Activated naive CD4-positive, alpha-beta T cell (primary cell): ENCODE measurements around the gene DIDO1.
A peak's percentile ranks its signal among the peaks of the same experiment; 100 is the strongest.
"Not testable (repeated sequence)": the region's sequence is repeated elsewhere in the genome, so short reads cannot be mapped to it uniquely, and the experiment has no call there.

Source experiments
- DNase-seq, 4 experiments: peaks; one replicate each; lab custom pipeline; 2025; lab: John Stamatoyannopoulos, UW

Gene DIDO1

DNA sequence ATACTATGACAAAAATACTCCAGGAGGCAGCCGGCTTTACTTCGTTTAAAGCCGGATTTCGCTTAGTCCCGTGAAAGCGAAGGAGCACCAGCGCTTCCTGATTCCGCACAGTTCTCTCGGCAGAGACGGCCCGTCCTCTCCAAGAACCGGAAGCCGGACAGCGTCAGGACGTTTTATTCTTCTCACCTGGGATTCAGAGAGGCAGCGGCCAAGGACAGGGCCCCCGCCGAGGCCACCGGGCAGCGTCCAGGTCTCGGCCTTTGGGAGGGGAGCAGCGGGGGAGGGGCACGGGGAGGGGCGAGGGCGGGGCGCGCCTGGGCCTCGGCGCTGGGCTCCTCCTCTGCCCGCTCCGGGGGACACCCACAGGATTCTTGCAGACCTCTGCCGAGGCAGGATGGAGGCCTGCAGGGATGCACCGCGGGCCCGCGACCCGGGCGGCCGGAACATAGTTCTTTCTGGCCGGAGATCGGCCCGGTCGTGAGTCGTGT, 2.8 kb upstream of the DIDO1 start:
- peak in 1 of 4 experiments; percentile 58 for DNase-seq

DNA sequence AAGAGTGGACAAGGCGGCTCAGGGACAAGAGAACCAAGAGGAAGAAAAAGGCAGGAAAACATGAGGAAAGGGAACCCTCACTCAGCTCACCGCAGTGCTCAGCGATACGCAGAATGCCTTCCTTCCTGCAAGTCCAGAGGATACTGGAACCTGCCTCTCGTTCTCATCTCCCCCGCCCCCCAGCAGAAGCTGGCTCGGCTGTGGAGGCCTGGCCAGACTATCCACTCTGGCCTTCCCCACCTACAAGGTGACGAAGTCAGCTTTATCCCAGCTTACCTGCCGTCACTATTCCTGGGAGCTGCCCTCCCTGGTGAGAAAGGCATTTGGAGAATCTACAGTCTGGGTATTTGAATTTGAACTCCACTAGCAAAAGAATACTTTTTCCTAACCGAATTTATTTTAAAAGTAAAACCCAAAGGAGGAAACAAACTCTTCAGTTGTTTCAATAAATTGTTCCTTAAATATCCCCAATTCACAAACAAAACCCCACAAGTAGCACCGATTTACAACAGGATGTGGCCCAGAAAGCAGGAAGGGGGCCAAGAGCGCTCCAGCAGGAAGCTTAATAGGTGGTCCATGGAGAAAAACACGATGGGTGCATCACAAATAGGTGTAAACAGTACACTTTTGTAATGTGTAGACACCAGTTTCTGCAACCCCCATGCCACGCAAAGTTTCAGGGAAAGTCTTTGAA, 2.1 kb upstream of the DIDO1 start:
- no peak for DNase-seq

- no peak for DNase-seq
These were observed 912 bp upstream of the DIDO1 start for GRCh38 chr20:62927128-62927705.

- peak in 2 of 4 experiments; percentile 25 to 37 for DNase-seq
These were observed 681 bp downstream of the DIDO1 start for GRCh38 chr20:62925420-62926228.

GRCh38 chr20:62925076-62925419, 1.3 kb downstream of the DIDO1 start:
- DNase-seq = no peak

DNA sequence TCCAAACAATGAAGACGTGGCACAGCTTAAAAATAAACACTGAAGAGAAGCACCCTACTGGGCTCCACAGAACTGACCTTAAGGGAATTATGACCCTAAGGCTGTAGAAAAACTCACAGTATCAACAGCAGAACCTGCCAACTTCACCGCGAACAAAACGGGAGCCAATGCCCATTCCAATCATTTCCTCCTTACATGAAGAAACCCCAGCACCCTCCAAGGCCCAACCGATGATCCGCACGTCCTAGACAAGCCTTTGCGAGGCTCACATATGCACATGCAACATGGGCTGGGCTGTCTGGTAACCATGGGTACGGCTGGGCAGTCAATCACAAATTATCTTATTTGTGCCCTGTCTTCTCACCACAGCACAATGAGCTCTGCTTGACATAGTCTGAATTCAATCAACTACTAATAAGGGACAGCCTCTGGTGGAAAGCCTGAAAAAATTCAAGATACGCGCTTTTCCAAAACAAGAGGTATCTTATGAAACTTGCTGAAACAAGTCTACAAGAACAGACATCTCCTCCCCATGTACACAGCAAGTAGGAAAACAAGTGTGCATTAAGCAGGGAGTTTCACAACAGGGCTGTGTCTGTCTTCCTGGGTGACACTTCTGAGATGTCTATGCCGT, 1.7 kb downstream of the DIDO1 start:
- DNase-seq = no peak

DNA sequence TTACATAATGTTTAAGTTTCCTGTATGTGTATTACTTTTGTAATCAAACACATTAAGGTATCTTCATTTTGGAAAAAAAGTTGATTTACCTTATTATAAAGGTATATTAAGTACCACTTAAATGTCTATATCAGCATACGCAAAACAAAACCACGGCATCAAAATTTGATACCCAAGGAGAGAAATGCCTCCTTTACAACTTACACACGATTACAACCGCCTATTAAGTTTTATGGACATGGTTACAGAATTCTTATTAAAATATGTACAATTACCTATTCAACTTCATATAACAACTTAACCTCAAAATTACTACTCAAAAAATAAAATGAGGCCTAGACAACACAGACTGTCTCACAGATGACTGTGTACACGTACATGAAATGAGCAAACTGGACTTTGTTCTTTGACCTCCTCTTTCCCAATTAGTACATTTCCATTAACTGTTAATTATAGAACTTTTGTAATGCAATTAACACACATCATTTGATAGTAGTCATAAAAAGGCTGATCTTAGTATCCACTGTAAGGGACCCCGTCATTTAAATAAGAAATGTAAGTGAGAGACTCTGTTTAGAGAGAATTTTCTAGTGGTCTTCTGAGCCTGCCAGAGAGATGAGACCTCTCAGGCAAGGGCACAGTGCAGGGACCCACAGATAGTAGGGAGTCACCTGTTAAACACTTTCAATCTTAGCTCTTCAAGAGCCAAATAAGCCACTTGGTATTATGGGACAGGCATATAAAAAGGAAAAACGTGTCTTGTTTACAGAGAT, 2.5 kb downstream of the DIDO1 start:
- no peak for DNase-seq

DNA sequence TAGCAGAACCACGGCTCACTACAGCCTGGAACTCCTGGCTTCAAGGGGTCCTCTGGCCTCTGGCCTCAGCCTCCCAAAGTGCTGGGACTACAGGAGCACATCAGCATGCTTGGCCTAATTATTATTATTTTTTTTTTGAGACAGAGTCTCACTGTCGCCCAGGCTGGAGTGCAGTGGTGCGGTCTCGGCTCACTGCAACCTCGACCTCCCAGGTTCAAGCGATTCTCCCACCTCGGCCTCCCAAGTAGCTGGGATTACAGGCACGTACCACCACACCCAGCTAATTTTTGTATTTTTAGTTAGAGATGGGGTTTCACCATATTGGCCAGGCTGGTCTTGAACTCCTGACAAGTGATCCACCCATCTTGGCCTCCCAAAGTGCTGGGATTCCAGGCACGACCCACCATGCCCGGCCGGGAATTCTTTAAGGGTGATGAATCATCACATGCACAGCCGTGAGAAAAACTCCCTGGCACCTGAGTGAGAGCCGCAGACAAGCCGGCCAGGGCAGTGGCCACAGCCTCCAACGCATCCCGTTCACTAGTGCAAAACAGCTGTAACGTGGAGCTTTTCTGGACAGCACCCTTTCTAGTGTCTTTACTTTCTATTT, 3.1 kb downstream of the DIDO1 start:
- DNase-seq = not testable (repeated sequence)

GRCh38 chr20:62922451-62922921, 3.8 kb downstream of the DIDO1 start:
- peak in 1 of 4 experiments; percentile 17 for DNase-seq

DNA sequence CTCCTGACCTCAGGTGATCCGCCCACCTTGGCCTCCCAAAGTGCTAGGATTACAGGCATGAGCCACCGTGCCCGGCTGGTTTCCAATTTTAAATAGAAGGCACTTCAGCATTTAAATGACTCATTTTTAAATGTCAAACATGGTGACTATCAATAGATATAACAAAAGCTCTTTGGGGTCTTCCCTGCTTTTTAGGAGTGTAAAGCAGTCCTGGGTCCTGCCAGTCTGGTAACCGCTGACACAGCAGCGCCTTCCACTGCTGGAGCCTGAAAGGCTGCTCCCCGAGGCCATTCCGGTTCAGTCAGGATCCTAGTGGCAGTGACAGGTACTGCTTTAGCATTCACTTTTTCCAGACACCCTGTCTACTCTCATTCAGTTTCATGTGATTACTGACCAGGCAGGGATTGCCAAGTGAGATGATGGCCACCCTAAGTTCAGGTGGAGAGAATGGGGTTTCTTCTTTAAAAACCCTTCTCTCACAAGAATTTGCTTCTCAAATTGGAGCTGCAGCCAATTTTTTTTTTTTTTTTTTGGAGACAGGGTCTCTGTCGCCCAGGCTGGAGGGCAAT, 5.1 kb downstream of the DIDO1 start:
- DNase-seq = peak in 2 of 4 experiments; percentile 19 to 28

- no peak for DNase-seq
These were observed 6.2 kb downstream of the DIDO1 start for GRCh38 chr20:62920039-62920645.

- DNase-seq = peak in 2 of 4 experiments; percentile 19 to 23
These were observed 7.5 kb downstream of the DIDO1 start for GRCh38 chr20:62918831-62919230.

DNA sequence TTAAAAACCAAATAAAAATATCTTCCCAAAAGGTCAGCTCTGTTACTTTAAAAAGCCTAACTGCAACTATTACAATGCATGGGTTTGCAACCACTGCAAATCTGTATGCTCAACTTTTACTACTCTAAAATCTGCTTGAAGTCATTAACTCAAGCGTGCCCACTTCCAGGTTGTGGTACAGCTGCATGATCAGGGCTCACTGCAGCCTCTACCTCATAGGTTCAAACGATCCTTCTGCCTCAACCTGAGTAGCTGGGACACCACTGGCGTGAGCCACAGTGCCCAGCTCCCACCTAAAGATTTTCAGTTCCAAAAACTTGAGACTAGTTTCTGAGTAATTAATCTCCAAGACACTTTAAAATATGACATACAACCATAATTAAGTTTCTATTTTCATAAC, 8.2 kb downstream of the DIDO1 start:
- no peak for DNase-seq

GRCh38 chr20:62917720-62918119, 8.6 kb downstream of the DIDO1 start:
- DNase-seq = no peak

DNA sequence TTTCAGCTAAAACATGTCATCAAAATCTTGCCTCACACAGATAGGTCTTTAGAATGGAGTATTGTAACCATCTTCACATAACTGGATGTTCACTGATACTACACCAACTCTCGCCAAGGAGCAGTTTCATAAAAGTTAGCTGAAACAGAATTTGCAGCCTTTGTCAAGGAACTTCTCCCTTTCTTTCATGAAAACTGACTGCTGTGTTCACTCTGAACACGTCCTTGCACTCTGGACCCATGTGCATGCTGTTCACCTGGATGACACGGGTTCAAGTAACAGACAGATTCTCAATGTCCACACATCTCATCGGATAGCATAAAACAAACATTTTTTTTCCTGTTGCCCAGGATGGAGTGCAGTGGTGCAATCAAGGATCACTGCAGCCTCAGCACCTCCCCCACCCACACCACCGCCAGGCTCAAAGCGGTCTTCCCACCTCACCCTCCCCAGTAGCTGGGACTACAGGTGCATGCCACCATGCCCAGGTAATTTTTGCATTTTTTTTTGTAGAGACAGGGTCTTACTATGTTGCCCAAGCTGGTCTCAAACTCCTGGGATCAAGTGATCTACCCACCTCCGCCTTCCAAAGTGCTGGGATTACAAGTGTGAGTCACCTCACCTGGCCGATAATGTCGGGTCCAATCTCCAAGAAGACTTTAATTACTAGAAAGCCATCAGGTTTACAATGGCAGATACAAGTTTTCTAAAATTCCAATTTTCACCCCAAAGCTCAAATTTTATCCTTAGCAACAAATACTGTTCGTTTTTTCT, 9.4 kb downstream of the DIDO1 start:
- no peak for DNase-seq

GRCh38 chr20:62914970-62915457, 11.3 kb downstream of the DIDO1 start:
- DNase-seq = no peak

DNA sequence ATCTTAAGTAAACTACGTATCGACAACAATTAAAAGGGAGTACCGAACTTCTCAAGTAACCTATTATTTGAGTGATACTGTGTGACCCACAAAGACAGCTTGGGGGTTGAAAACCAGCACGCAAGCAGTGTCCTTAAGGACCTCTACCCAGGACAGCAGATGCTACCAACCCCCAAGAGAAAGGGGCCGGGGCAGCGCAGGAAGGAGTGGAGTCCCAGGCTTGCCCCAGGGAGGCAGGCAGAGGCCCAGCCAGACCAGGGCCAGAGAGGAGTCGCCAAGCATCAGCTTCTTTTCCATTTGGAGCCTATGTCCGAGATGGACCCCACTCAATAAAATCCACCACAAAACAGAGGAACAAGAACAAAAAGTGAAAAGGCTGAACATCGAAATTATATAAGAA, 11.9 kb downstream of the DIDO1 start:
- DNase-seq = no peak

DNA sequence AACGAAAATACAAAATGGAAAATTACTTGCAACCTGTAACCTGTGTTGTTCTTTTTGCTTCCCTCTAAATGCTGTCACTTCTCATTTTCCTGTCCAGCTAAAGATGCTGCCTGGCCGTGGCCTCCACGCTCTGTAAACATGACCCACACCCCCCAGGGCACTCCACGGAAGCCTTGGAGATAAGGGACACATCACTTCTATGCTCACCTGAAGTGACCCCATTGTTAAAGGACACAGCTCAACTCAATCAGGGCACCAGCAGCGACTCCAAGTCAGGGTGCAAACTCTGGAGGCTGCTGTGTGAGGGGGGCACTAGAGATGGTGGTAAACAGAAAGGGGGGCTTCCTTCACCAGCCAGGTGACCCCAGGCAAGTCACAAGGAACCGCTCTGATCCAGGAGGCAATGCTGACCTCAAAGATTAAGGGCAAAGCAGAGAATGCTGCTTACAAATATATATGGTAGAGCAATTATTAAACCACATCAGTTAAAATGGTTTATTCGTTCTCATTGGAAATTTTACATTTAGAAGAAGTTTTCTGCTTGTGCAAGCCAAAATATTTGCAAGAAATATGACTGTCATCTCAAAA, 13.2 kb downstream of the DIDO1 start:
- no peak for DNase-seq

GRCh38 chr20:62911701-62912280, 14.5 kb downstream of the DIDO1 start:
- DNase-seq = no peak
